HuH-7.5 (cell line): ENCODE measurements around the gene KANK4.
"Not testable (repeated sequence)": the region's sequence is repeated elsewhere in the genome, so short reads cannot be mapped to it uniquely, and the experiment has no call there.

Experiments used
- DNase-seq: peaks from one replicate; pipeline ENCODE4 v3.0.0; 2011; ENCODE audit warnings: low spot score

KANK4 gene

DNA sequence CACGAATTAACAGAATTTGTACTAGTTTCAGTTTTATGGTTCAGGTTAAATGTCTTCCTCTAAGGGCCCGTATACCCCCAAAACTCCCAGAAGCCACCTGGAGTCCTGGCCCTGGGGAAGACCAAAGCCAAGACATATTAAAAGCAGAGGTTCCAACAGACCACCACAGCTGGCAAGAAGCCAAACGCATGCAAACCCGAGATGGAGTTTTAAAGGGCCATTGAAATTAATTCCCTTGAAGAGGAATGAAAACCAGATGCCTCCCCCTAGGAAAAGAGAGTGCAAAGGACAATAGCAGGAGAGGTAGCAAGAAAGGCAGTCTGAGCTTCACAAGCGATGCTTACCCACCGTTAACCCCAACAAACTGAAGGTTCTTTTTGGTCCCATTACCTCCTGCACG is 48.1 kb downstream of the KANK4 start:
- no peak for DNase-seq

DNA sequence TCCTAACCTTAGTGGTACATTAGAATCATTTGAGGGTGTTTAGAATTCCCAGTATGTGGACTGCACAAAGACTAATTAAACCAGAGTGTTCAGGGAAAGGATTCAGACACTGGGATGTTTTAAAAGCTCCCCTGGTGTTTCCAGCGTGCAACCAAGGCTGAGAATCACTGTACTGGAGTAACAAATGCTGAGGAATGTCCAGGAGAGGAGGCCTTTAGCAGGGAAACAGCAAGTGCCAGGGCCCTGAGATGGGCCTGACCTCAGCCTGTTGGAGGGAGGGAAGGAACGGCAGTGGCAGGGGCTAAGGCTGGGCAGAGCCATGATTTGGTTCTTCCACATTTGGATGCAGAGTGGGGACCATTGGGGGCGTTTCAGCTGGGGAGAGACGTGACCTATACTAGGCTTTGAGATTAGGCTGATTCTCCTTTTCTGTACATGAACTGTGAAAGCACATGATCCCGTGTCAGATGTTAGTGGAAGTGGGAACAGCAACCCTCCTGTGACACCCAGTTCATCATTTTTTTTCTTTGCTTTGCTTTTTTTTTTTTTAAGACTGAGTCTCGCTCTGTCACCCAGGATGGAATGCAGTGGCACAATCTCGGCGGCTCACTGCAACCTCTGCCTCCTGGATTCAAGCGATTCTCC is 49.3 kb downstream of the KANK4 start:
- no peak for DNase-seq

DNA sequence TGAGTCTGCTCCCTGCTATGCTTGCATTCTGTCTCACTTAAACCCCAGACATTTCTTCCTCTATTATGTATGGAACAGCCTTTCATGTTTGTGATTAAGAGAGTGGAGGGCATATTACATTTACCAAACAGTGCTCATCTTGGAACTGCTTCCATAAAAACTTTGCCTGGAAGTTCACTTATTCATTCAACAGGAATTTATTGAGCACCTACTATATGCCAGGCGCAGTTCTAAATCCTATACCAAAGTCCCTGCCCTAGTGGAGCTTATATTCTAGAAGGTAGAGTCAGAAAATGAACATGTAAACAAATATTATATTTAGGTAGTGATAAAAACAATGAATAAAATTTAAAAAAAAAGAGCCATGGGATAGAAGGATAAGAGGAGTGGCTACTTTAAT is 49.8 kb downstream of the KANK4 start:
- no peak for DNase-seq

- DNase-seq, result no peak
These were observed 50.9 kb downstream of the KANK4 start for GRCh38 chr1:62268315-62268714.

- DNase-seq, result no peak
These were observed 53.0 kb downstream of the KANK4 start for GRCh38 chr1:62265956-62266935.

GRCh38 chr1:62263814-62264353 is 55.4 kb downstream of the KANK4 start:
- no peak for DNase-seq

- DNase-seq, result no peak
These were observed 56.0 kb downstream of the KANK4 start for GRCh38 chr1:62263006-62263813.

DNA sequence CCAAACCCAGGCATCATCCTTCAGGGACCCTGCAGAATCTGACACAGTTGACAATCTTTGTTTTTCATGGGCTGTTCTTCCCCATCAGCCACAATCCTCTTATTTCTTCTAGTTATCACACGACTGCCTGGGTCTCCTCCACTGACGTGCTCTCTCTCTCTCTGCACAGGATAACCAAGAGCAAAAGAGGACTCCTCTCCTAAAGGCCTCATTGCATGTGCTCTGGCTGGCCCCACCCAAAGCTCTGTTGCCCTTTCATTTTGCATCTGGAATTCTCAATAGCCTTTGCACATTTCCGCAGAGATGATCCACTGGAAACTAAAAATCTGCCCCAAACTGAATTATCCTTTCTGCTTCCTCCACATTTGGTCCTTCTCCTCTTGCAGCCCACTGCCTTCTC is 58.5 kb downstream of the KANK4 start:
- DNase-seq, result no peak

GRCh38 chr1:62259551-62259950 is 59.7 kb downstream of the KANK4 start:
- no peak for DNase-seq

DNA sequence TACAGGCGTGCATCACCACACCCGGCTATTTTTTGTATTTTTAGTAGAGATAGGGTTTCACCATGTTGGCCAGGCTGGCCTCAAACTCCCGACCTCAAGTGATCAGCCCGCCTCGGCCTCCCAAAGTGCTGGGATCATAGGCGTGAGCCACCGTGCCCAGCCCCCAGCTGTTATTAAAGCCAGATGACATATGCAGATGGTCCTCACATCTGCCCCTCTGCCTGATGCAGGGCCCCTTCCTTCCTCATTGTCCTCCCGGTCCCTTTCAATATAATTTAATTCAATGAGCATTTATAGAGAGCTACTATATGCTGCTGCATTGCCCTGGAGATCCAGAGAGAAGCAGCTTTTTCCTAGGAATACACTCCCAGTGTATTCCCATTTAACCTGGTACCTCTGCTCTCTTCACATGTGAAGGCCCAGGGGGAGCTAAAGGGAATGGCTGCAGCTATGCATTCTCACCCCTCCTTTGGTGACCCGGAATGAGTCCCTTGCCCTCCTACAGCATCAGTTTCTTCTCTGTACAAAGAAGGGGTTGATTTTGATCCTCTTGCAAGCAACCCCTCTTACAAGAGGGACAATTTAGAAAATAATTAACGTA is 69.0 kb downstream of the KANK4 start:
- no peak for DNase-seq

GRCh38 chr1:62247391-62248168 is 71.7 kb downstream of the KANK4 start:
- DNase-seq, result no peak

DNA sequence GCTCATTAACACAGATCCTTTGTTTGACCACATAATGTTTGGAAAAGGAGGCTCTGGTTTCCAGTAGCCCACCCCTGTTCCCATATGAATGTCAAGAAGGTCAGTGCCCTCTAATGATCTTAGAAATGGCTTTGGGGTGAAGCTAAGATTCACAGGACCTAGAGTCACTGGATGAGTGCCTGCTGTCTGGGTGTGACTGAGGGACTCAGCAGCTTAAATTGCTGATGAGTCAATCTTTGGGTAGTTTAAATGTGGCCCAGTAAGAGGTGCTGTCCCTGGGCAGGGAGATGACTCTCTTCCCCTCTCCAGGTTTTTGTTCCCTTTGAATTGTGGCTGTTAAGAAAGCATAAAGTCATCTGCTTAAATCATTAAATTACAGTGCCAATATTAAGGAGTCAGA is 74.0 kb downstream of the KANK4 start:
- no peak for DNase-seq

GRCh38 chr1:62244380-62244779 is 74.9 kb downstream of the KANK4 start:
- DNase-seq, result not testable (repeated sequence)

DNA sequence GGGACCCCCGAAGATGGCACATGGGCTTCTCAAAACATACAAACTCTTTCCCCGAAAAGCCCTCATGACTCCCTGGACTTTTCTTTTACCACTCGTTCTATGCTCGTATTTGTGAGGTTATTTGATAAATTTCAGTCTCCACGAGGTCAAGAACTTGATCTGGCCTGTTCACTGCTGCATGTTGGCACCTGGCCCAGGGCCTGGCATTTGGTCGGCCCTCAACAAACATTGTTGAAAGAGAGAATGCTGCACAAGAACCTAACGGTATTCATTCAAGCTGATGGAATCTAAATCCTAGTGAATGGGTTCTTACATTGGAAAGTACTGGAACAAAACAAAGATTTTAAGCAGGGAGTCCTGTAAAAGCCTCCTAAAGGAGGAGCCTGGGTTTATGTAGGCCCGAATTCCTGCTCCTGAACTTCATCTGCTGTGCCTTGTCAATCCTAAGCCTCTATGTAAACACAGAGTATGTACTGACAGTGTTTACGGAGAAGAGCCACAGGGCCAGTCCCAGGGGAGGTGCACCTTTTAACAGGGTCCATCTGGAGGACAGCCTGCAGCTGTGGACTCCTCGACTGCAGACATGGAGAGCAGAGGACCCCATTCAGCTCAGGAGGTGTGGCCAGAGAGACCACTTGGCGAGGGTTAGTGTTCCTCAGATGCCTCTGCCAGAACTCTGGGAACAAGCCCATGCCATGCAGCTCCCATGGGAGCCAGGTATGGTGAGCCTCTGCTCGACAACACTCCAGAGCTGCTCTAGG is 77.7 kb downstream of the KANK4 start:
- DNase-seq, result peak; percentile 41

- DNase-seq, result no peak
These were observed 78.4 kb downstream of the KANK4 start for GRCh38 chr1:62240651-62241370.

- DNase-seq, result not testable (repeated sequence)
These were observed 79.4 kb downstream of the KANK4 start for GRCh38 chr1:62239652-62240403.

- no peak for DNase-seq
These were observed 80.7 kb downstream of the KANK4 start for GRCh38 chr1:62238507-62238906.

DNA sequence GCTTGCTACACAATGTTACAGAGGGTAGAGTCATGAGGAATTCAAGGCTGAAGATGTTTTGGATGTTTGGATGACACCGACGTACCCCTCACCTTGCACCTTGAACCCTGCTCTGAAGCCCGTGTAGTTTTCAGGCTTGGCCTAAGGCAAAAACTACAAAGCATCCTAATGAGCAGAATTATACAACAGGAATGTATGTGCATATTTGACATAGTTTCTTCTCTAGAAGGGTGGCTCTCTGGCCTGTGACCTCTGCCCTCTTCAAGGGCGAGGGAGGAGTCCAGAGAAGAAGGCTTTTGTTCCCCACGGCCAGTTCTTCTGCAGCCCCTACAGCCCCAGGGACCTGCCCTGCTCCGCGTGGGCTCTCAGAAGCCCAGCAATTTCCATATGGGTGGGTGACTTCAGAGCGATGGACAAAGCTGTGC is 81.3 kb downstream of the KANK4 start:
- no peak for DNase-seq

DNA sequence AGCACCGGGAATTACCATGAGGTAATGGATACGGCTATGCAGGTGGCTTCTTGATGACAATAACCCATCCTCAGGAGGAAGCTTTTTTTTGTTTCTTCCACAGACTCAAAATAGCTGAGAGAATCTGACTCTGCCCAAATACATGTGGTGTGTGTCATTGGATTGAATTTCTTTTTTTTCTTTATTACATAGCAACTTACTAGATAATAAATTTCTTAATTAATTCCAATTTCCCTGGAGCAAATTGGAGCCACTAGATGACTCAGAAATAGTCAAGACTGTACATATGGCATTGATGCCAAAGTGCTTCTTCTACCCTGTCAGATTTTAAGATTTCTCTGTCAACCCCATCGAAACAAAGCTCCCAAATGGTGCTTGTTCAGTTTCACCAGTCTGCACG is 81.9 kb downstream of the KANK4 start:
- no peak for DNase-seq
